ENCODE results near the gene ABHD17B. TPM values are rescaled to one million over a fixed set of nuclear protein-coding genes. Genes with fewer than 3 reads are reported as not detected.
"Not testable (repeated sequence)": the region's sequence is repeated elsewhere in the genome, so short reads cannot be mapped to it uniquely, and the experiment has no call there.

Gene ABHD17B
- total RNA-seq = 18.3 TPM

DNA sequence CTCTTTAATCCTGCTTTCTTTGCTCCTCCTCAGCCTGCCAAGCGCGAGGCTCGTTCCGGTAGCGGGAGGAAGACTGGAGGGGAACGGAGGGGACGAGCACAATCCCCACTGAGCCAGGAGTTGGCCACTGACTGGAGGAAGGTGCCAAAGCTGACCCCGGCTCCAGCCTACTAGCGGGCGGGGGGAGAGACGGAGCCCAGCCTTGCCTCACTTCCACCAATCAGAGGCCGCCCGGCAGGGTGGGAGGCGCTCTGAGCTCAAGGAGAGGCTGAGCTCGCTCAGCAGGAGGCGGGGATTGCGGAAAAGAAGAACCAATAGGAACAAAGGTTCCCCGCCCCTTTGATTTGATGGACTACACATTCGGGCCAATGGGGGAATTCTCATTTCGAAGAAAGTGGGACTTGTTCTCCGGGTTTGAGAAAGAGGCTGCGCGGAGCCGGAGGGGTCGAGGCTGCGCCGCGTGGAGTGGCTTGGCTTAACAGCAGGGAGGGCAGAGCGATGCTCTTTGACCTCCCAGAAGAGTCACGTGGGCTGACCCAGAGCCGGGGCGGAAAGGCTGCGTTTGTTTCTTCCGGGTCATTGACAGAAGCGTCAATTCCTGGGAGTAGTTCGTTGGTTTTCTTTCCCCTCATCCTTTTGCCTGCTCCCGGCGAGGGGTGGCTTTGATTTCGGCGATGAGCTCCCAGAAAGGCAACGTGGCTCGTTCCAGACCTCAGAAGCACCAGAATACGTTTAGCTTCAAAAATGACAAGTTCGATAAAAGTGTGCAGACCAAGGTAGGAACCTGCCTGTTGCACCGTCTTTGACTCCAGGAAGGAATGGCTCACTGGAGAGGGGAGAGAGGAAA, at the start of gene ABHD17B, which contains the start of gene C9orf85:
ABHD17B (minus strand) TSS at position 133 of the 847 bp plus-strand sequence. CDS start 36,113 bp downstream, outside the sequence.
C9orf85 (plus strand) TSS at position 579 of the 847 bp plus-strand sequence; CDS start at position 675, 96 bp downstream.
- peak; percentile 99 for DNase-seq (ENCODE audit: low spot score)

DNA sequence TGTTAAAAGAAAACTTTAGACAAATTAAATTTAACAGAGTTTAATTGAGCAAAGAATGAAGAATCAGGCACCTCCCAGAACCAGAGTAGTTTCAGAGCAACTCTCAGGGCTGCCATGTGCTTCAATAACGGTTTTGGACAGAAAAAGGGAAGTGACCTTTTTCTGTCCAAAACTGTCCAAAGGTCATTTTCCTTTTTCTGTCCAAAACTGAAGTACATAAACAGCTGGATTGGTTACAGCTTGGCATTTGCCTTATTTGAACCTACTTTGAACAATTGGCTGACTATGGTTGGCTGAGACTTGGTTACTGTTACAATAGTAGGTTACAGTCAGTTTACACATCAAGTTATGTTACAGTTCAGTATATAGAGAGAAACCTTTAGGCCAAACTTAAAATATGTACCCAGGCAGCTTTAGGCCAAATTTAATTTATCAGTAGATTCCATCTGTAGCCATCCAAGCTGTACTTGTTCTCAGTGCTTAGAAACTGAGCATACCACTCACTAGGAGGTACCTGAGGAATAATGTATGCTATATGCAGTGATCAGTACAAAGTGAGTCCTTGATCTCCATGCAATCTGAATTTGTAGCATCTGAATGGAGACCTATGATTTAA, 44.4 kb upstream of the ABHD17B start:
- DNase-seq (ENCODE audit: low spot score) = no peak

GRCh38 chr9:71954652-71955051, 43.7 kb upstream of the ABHD17B start:
- not testable (repeated sequence) for DNase-seq (ENCODE audit: low spot score)

GRCh38 chr9:71944754-71945375, 33.9 kb upstream of the ABHD17B start:
- DNase-seq (ENCODE audit: low spot score) = no peak

DNA sequence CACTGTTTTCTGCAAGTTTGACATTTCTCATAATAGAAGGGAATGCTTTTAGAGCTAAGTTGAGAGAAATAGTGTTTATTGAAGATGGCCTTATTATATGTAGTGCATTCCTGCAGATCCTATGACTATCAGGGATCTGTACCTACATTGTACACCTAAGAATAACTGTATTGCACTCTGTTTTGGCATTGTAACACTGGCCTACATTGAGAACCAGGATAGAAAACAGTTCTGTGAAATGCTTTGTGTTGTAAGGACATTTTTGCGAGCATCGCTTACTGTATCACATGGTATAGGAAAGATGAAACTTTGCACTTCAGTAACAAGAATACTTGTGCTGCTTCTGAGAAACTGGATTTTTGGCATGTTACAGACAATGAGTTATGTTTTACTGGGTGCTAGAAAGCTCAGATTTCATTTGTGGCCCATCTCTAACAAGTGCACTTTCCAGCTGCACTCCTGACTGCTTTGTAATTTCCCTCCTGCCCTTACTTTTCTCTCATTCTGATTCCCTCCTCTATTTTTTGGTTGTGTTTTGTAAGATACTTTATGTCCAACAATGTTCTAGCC, 31.1 kb upstream of the ABHD17B start:
- no peak for DNase-seq (ENCODE audit: low spot score)

GRCh38 chr9:71941060-71941568, 30.1 kb upstream of the ABHD17B start:
- DNase-seq (ENCODE audit: low spot score) = no peak

DNA sequence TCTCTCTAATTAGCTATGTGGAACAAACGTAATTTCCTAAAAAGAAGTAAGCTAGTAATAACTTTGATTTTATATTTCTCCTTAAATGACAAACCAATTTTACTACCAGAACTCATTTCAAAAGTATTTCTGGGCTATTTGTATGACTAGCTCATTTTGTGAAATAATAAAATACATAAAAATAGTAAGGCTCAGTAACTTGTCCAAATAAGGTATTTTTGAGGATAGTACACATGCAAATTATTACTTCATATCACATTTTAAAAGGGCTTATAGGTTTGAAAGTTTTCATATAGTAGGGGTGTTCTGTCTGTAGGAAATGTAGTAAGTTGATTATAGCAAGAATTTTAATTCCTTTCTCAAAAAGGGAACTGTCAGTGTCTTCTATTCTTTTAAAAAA, 26.9 kb upstream of the ABHD17B start:
- DNase-seq (ENCODE audit: low spot score) = no peak

GRCh38 chr9:71937070-71937625, 26.2 kb upstream of the ABHD17B start:
- DNase-seq (ENCODE audit: low spot score) = no peak

DNA sequence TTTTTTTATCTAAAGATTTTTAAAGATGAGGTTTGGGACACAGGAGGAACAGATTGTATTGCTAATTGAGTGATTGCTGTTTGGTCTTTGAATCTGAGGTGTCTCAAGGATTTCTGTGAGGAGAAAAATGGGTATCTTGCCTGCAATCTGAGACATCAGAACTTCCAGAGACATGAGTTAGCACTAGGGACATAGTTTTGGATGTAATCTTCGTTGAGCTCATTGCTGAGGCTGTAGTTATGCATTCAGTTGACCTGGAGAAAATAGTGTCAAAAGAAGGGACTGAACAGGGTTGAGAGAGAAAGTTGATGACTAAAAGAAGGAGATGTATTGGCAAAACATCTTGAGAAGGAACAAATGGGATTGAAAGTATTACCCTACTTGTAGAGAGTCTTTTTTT, 25.1 kb upstream of the ABHD17B start:
- no peak for DNase-seq (ENCODE audit: low spot score)

GRCh38 chr9:71931166-71931565, 20.2 kb upstream of the ABHD17B start:
- no peak for DNase-seq (ENCODE audit: low spot score)

GRCh38 chr9:71929791-71930440, 18.9 kb upstream of the ABHD17B start:
- no peak for DNase-seq (ENCODE audit: low spot score)

- no peak for DNase-seq (ENCODE audit: low spot score)
Observed at GRCh38 chr9:71929223-71929622, 18.2 kb upstream of the ABHD17B start.

- no peak for DNase-seq (ENCODE audit: low spot score)
Observed at GRCh38 chr9:71928806-71929205, 17.8 kb upstream of the ABHD17B start.

DNA sequence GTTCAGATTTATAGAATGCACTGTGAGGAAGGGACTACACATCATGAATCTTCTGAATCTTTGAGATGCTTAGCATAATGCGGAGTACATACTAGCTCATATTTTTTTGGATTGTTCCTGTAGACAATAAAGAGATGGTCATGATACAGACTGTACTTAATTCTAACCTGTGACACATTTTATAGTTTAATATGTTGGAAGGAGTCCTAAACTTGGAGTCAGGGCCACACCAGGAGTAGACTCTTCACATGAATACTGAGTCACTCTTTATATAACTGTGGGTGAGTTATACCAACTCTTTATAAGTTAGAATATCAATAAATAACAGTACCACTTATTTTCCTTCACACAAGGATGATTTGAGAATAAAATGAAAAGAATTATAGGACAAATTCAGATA, 17.4 kb upstream of the ABHD17B start:
- DNase-seq (ENCODE audit: low spot score) = no peak

GRCh38 chr9:71925834-71926233, 14.8 kb upstream of the ABHD17B start:
- no peak for DNase-seq (ENCODE audit: low spot score)

DNA sequence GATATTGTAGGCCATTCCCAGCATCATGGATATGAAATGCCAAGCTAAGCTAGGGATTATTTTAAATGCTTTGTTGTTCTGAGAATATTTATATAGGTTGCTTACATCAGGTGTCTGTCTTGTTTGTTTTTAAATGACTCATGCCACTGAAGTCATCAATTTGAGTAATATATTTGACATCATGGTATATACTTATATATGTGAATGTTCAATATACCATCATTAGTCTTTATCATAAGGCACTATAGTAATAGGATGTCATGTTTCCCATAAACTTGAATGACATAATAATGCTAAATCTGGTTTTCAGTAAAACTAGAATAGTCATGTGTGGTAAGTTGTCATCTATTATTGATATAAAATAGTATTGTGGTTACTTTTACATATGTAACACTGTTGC, 13.6 kb upstream of the ABHD17B start:
- no peak for DNase-seq (ENCODE audit: low spot score)

DNA sequence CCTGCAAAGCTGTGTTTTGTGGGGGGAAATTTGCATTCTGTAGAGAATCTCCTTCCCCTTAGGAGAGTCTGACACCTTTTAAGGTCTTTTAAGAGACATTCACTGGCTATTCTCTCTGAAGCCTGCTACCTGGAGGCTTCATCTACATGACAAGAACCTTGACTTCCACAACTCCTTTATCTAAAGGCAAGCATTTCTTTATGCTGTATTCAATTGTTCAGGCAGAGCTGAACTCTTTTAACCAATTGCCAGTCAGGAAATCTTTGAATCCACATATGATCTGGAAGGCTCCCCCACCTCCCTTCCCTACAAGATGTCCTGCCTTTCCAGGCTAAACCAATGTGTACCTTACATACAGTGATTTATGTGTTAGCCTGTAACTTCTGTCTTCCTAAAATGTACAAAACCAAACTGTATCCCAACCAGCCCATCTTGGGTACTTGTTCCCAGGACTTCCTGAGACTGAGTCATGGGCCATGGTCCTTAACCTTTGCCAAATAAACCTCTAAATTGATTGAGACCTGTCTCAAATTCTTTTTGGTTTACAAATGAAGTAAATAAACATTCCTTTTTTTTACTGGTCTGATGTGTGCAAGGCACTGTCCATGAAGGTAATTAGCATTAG, 10.3 kb upstream of the ABHD17B start:
- no peak for DNase-seq (ENCODE audit: low spot score)

GRCh38 chr9:71920456-71921189, 9.6 kb upstream of the ABHD17B start:
- DNase-seq (ENCODE audit: low spot score) = no peak

GRCh38 chr9:71918419-71918818, 7.4 kb upstream of the ABHD17B start:
- DNase-seq (ENCODE audit: low spot score) = no peak

All from mucosa of gallbladder (tissue), 1 donor.